ENCODE measurements around the gene LRRC32. TPM values are rescaled to one million over a fixed set of nuclear protein-coding genes. Genes with fewer than 3 reads are reported as not detected.
"Not testable (repeated sequence)": the region's sequence is repeated elsewhere in the genome, so short reads cannot be mapped to it uniquely, and the experiment has no call there.

Gene LRRC32
- polyA plus RNA-seq, 1 donor (not counting 4 experiments of a cell fraction or from before 2014, with no cell fraction given): not detected

- Histone ChIP-seq H3K9ac (ENCODE audit: control insufficient read depth, extremely low read depth, insufficient read depth, low read length) (no peak overlapping the region), H3K27ac (ENCODE audit: control insufficient read depth, insufficient read depth, low read length) (no peak overlapping the region), H3K27me3 (ENCODE audit: control insufficient read depth, extremely low read depth, insufficient read depth, low read length) (peaks cover 13% of the 10 kb centered on the region), H3K4me1 (ENCODE audit: control insufficient read depth, extremely low read depth, insufficient read depth, low read length) (no peaks in the 10 kb centered on the region), H4K20me1 (ENCODE audit: control insufficient read depth, extremely low read depth, insufficient read depth, low read length) (no peaks in the 10 kb centered on the region), H3K79me2 (ENCODE audit: control insufficient read depth, insufficient read depth, low read length) (no peaks in the 10 kb centered on the region), H3K9me1 (ENCODE audit: control insufficient read depth, extremely low read depth, insufficient read depth, low read length) (no peaks in the 10 kb centered on the region), H3K4me3 (ENCODE audit: control insufficient read depth in 2 of 3, extremely low read depth in 1 of 3, insufficient read depth in 2 of 3, low read depth in 1 of 3, low read length in 3 of 3) (no peak overlapping the region), H3K4me2 (ENCODE audit: control insufficient read depth, extremely low read depth, insufficient read depth, low read depth, low read length) (no peak overlapping the region), H2AFZ (ENCODE audit: control insufficient read depth, low read length) (no peak overlapping the region), H3K36me3 (ENCODE audit: control insufficient read depth in 2 of 2, extremely low read depth in 1 of 2, insufficient read depth in 2 of 2, low read length in 2 of 2) (no peaks in the 10 kb centered on the region), H3K9me3 (ENCODE audit: control insufficient read depth, low read depth, low read length) (no peaks in the 10 kb centered on the region)
- no peak for TF ChIP-seq EZH2 (IDR thresholded peaks at IDR 0.05; ENCODE audit: low read length)
- TF ChIP-seq, protein P1, sequence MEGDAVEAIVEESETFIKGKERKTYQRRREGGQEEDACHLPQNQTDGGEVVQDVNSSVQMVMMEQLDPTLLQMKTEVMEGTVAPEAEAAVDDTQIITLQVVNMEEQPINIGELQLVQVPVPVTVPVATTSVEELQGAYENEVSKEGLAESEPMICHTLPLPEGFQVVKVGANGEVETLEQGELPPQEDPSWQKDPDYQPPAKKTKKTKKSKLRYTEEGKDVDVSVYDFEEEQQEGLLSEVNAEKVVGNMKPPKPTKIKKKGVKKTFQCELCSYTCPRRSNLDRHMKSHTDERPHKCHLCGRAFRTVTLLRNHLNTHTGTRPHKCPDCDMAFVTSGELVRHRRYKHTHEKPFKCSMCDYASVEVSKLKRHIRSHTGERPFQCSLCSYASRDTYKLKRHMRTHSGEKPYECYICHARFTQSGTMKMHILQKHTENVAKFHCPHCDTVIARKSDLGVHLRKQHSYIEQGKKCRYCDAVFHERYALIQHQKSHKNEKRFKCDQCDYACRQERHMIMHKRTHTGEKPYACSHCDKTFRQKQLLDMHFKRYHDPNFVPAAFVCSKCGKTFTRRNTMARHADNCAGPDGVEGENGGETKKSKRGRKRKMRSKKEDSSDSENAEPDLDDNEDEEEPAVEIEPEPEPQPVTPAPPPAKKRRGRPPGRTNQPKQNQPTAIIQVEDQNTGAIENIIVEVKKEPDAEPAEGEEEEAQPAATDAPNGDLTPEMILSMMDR (optimal IDR thresholded peaks at IDR 0.05 in 1 of 3, IDR thresholded peaks at IDR 0.05 in 1 of 3, conservative IDR thresholded peaks at IDR 0.05 in 1 of 3; ENCODE audit: extremely low read depth in 1 of 3, insufficient read depth in 2 of 3, low read length in 3 of 3): no peak
- FAIRE-seq (no peak), DNase-seq (ENCODE audit: low read depth, low spot score) (no peak)
- dilution Hi-C loops (cut with MboI; ENCODE audit: extremely low pct_ligation_motif_present, low sequenced_read_pairs): no loop called here
Observed at GRCh38 chr11:76646882-76647534, 23.5 kb downstream of the LRRC32 start.

DNA sequence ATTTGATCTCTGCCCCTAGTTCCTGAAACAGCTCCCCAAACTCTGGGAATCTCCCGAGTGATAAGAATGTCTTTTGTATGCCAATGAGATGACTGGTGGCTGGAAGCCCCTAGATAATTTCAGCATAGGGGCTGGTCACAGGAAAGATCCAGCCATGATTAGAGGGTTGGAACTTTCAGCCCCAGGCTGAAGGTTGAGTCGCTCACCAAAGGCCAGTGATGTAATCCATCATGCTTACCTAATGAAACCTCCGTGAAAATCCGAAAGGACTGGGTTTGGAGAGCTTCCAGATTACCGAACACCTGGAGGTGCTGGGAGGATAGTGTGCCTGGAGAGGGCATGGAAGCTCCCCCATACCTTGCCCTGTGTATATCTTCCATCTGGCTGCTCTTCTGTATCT lies 26.0 kb downstream of the LRRC32 start:
- Histone ChIP-seq H3K79me2 (ENCODE audit: control insufficient read depth, insufficient read depth, low read length) (no peaks in the 10 kb centered on the region), H3K9me3 (ENCODE audit: control insufficient read depth, low read depth, low read length) (no peaks in the 10 kb centered on the region), H2AFZ (ENCODE audit: control insufficient read depth, low read length) (no peak overlapping the region), H4K20me1 (ENCODE audit: control insufficient read depth, extremely low read depth, insufficient read depth, low read length) (no peaks in the 10 kb centered on the region), H3K27ac (ENCODE audit: control insufficient read depth, insufficient read depth, low read length) (peak overlapping the region; percentile 15), H3K4me1 (ENCODE audit: control insufficient read depth, extremely low read depth, insufficient read depth, low read length) (no peaks in the 10 kb centered on the region), H3K9me1 (ENCODE audit: control insufficient read depth, extremely low read depth, insufficient read depth, low read length) (no peaks in the 10 kb centered on the region), H3K27me3 (ENCODE audit: control insufficient read depth, extremely low read depth, insufficient read depth, low read length) (peaks cover 9% of the 10 kb centered on the region), H3K9ac (ENCODE audit: control insufficient read depth, extremely low read depth, insufficient read depth, low read length) (no peak overlapping the region), H3K4me3 (ENCODE audit: control insufficient read depth in 2 of 3, extremely low read depth in 1 of 3, insufficient read depth in 2 of 3, low read depth in 1 of 3, low read length in 3 of 3) (no peak overlapping the region), H3K36me3 (ENCODE audit: control insufficient read depth in 2 of 2, extremely low read depth in 1 of 2, insufficient read depth in 2 of 2, low read length in 2 of 2) (no peaks in the 10 kb centered on the region), H3K4me2 (ENCODE audit: control insufficient read depth, extremely low read depth, insufficient read depth, low read depth, low read length) (peak overlapping the region; percentile 8)
- DNase-seq (ENCODE audit: low read depth, low spot score): no peak
- no peak for FAIRE-seq
- no peak for TF ChIP-seq EZH2 (IDR thresholded peaks at IDR 0.05; ENCODE audit: low read length)
- TF ChIP-seq, protein P1 (optimal IDR thresholded peaks at IDR 0.05 in 1 of 3, IDR thresholded peaks at IDR 0.05 in 1 of 3, conservative IDR thresholded peaks at IDR 0.05 in 1 of 3; ENCODE audit: extremely low read depth in 1 of 3, insufficient read depth in 2 of 3, low read length in 3 of 3): no peak
- dilution Hi-C loops (cut with MboI; ENCODE audit: extremely low pct_ligation_motif_present, low sequenced_read_pairs): no loop called here

- dilution Hi-C loops (cut with MboI; ENCODE audit: extremely low pct_ligation_motif_present, low sequenced_read_pairs); FAIRE-seq; H3K27me3 ChIP-seq (ENCODE audit: control insufficient read depth, extremely low read depth, insufficient read depth, low read length): not testable (repeated sequence)
Observed at GRCh38 chr11:76643711-76644110, 26.8 kb downstream of the LRRC32 start.

More at GRCh38 chr11:76643711-76644110, 26.8 kb downstream of the LRRC32 start:
- H3K4me3 ChIP-seq (ENCODE audit: control insufficient read depth in 2 of 3, extremely low read depth in 1 of 3, insufficient read depth in 2 of 3, low read depth in 1 of 3, low read length in 3 of 3); H3K36me3 ChIP-seq (ENCODE audit: control insufficient read depth in 2 of 2, extremely low read depth in 1 of 2, insufficient read depth in 2 of 2, low read length in 2 of 2); H3K4me2 ChIP-seq (ENCODE audit: control insufficient read depth, extremely low read depth, insufficient read depth, low read depth, low read length); H3K9ac ChIP-seq (ENCODE audit: control insufficient read depth, extremely low read depth, insufficient read depth, low read length); H3K27ac ChIP-seq (ENCODE audit: control insufficient read depth, insufficient read depth, low read length); DNase-seq (ENCODE audit: low read depth, low spot score); H4K20me1 ChIP-seq (ENCODE audit: control insufficient read depth, extremely low read depth, insufficient read depth, low read length); H3K4me1 ChIP-seq (ENCODE audit: control insufficient read depth, extremely low read depth, insufficient read depth, low read length); H3K9me3 ChIP-seq (ENCODE audit: control insufficient read depth, low read depth, low read length); H3K9me1 ChIP-seq (ENCODE audit: control insufficient read depth, extremely low read depth, insufficient read depth, low read length); H2AFZ ChIP-seq (ENCODE audit: control insufficient read depth, low read length); H3K79me2 ChIP-seq (ENCODE audit: control insufficient read depth, insufficient read depth, low read length): not testable (repeated sequence)

All from keratinocyte (primary cell).